Neural progenitor cell (in vitro differentiated cells): Measurements from ENCODE around the gene FARS2. TPM values are rescaled to one million over a fixed set of nuclear protein-coding genes. Genes with fewer than 3 reads are reported as not detected.

Experiments
- DNase-seq: peaks from one replicate; pipeline ENCODE4 v3.0.0-alpha.2; 2016; ENCODE audit warnings: low spot score
- H2AFZ ChIP-seq: fragments of 200-600 bp; sonication (generic); replicated peaks from 2 replicates; pipeline ENCODE4 v1.6.1; 2016; ENCODE audit warnings: antibody characterized with exemption
- H3F3A ChIP-seq: fragments of 200-600 bp; sonication (generic); 2 replicates; pipeline ENCODE4 v1.6.1; 2016; ENCODE audit warnings: antibody characterized with exemption, low read depth
- H3K27ac ChIP-seq: fragments of 200-600 bp; sonication (generic); 2 replicates; pipeline ENCODE4 v1.5.1; 2016; ENCODE audit warnings: mild to moderate bottlenecking
- H3K27me3 ChIP-seq: fragments of 200-600 bp; sonication (generic); 2 replicates; pipeline ENCODE4 v1.6.1; 2016; ENCODE audit warnings: mild to moderate bottlenecking, moderate library complexity
- H3K36me3 ChIP-seq: fragments of 200-600 bp; sonication (generic); 2 replicates; pipeline ENCODE4 v1.5.1; 2016
- H3K4me1 ChIP-seq: fragments of 200-600 bp; sonication (generic); 2 replicates; pipeline ENCODE4 v1.6.1; 2016; ENCODE audit warnings: mixed run types
- H3K4me2 ChIP-seq: fragments of 200-600 bp; sonication (generic); 2 replicates; pipeline ENCODE4 v1.6.1; 2016
- H3K4me3 ChIP-seq: fragments of 200-600 bp; sonication (generic); 2 replicates; pipeline ENCODE4 v1.5.1; 2016
- H3K79me2 ChIP-seq: fragments of 200-600 bp; sonication (generic); 2 replicates; pipeline ENCODE4 v1.6.1; 2016; ENCODE audit warnings: low read depth
- H3K9ac ChIP-seq: fragments of 200-600 bp; sonication (generic); 2 replicates; pipeline ENCODE4 v1.6.1; 2016
- H3K9me3 ChIP-seq: fragments of 200-600 bp; sonication (generic); 2 replicates; pipeline ENCODE4 v1.5.1; 2016; ENCODE audit warnings: low read depth
- H4K20me1 ChIP-seq: fragments of 200-600 bp; sonication (generic); 2 replicates; pipeline ENCODE4 v1.6.1; 2016; ENCODE audit warnings: low read depth
- H3K27ac Mint-ChIP-seq: 3 replicates; pipeline ENCODE4 v1.8.0; 2021; ENCODE audit warnings: mixed read lengths
- H3K27me3 Mint-ChIP-seq: 2 replicates; pipeline ENCODE4 v1.8.0; 2022; ENCODE audit warnings: low read depth, mild to moderate bottlenecking, inconsistent platforms, moderate library complexity, mixed read lengths; ENCODE audit not compliant: insufficient read depth
- H3K36me3 Mint-ChIP-seq: 3 replicates; pipeline ENCODE4 v1.8.0; 2021; ENCODE audit warnings: mixed read lengths
- H3K4me1 Mint-ChIP-seq: 3 replicates; pipeline ENCODE4 v1.8.0; 2021; ENCODE audit warnings: mixed read lengths
- H3K4me3 Mint-ChIP-seq: 3 replicates; pipeline ENCODE4 v1.8.0; 2021; ENCODE audit warnings: mild to moderate bottlenecking, moderate library complexity, mixed read lengths
- H3K9me3 Mint-ChIP-seq: 3 replicates; pipeline ENCODE4 v1.8.0; 2020; ENCODE audit warnings: mixed read lengths
- CTCF ChIP-seq: fragments of 200-600 bp; sonication (generic); IDR thresholded peaks from 2 replicates; pipeline ENCODE4 v1.5.1; 2017; ENCODE audit warnings: antibody characterized with exemption, mild to moderate bottlenecking
- EZH2 ChIP-seq: fragments of 200-600 bp; sonication (generic); IDR thresholded peaks from 2 replicates; pipeline ENCODE4 v1.6.1; 2017; ENCODE audit warnings: antibody characterized with exemption, mild to moderate bottlenecking, moderate library complexity
- EZH2phosphoT487 ChIP-seq: fragments of 200-600 bp; sonication (generic); IDR thresholded peaks from 2 replicates; pipeline ENCODE4 v1.6.1; 2017; ENCODE audit warnings: antibody characterized with exemption
- total RNA-seq: library from RNA; depleted of rRNA; stranded (reverse); fragments of >200 nt; gene quantifications from 2 replicates; pipeline ENCODE4 v1.2.3, GENCODE V29; 2015; ENCODE audit warnings: low replicate concordance

Gene FARS2
- total RNA-seq, 1 donor from 2014 or later = 10.8 TPM

- Histone ChIP-seq H3K4me3 (no peak overlapping the region), H3K27ac (no peak overlapping the region), H3K79me2 (no peaks in the 10 kb centered on the region), H3K9ac (no peak overlapping the region), H3K36me3 (peaks cover 6% of the 10 kb centered on the region), H3K4me2 (no peak overlapping the region), H3F3A (no peaks in the 10 kb centered on the region), H2AFZ (no peak overlapping the region), H3K27me3 (no peaks in the 10 kb centered on the region), H3K4me1 (no peaks in the 10 kb centered on the region), H3K9me3 (peaks cover 10% of the 10 kb centered on the region), H4K20me1 (no peaks in the 10 kb centered on the region)
- Mint-ChIP-seq H3K4me3 (no peak overlapping the region), H3K27ac (no peak overlapping the region), H3K36me3 (peaks cover 22% of the 10 kb centered on the region), H3K27me3 (no peaks in the 10 kb centered on the region), H3K9me3 (peaks cover 27% of the 10 kb centered on the region), H3K4me1 (no peaks in the 10 kb centered on the region)
- TF ChIP-seq CTCF = no peak
- TF ChIP-seq EZH2phosphoT487 = no peak
- no peak for TF ChIP-seq EZH2
- no peak for DNase-seq
These were observed 63.9 kb downstream of the FARS2 start for GRCh38 chr6:5325173-5325572.

GRCh38 chr6:5326022-5326641 lies 64.8 kb downstream of the FARS2 start:
- Histone ChIP-seq H2AFZ (no peak overlapping the region), H3K9ac (no peak overlapping the region), H3K36me3 (peaks cover 6% of the 10 kb centered on the region), H4K20me1 (no peaks in the 10 kb centered on the region), H3K4me2 (no peak overlapping the region), H3F3A (no peaks in the 10 kb centered on the region), H3K79me2 (no peaks in the 10 kb centered on the region), H3K9me3 (peaks cover 10% of the 10 kb centered on the region), H3K4me3 (no peak overlapping the region), H3K4me1 (no peaks in the 10 kb centered on the region), H3K27ac (no peak overlapping the region), H3K27me3 (no peaks in the 10 kb centered on the region)
- Mint-ChIP-seq H3K4me1 (no peaks in the 10 kb centered on the region), H3K27ac (no peak overlapping the region), H3K9me3 (peaks cover 29% of the 10 kb centered on the region), H3K27me3 (no peaks in the 10 kb centered on the region), H3K4me3 (no peak overlapping the region), H3K36me3 (peaks cover 23% of the 10 kb centered on the region)
- DNase-seq = no peak
- TF ChIP-seq EZH2 (no peak), CTCF (no peak), EZH2phosphoT487 (no peak)

- Histone ChIP-seq H2AFZ (no peak overlapping the region), H3K4me1 (no peaks in the 10 kb centered on the region), H3K4me2 (no peak overlapping the region), H3K4me3 (no peak overlapping the region), H3K27ac (no peak overlapping the region), H3F3A (no peaks in the 10 kb centered on the region), H3K9ac (no peak overlapping the region), H3K36me3 (peaks cover 6% of the 10 kb centered on the region), H4K20me1 (no peaks in the 10 kb centered on the region), H3K27me3 (no peaks in the 10 kb centered on the region), H3K9me3 (peaks cover 10% of the 10 kb centered on the region), H3K79me2 (no peaks in the 10 kb centered on the region)
- no peak overlapping the region for H3K27ac Mint-ChIP-seq
- H3K9me3 Mint-ChIP-seq = peaks cover 20% of the 10 kb centered on the region
- H3K27me3 Mint-ChIP-seq = no peaks in the 10 kb centered on the region
- TF ChIP-seq EZH2phosphoT487 = no peak
- TF ChIP-seq CTCF = no peak
- TF ChIP-seq EZH2 = no peak
- H3K4me3 Mint-ChIP-seq = no peak overlapping the region
- H3K4me1 Mint-ChIP-seq = no peaks in the 10 kb centered on the region
- DNase-seq = no peak
- peaks cover 21% of the 10 kb centered on the region for H3K36me3 Mint-ChIP-seq
These were observed 67.5 kb downstream of the FARS2 start for GRCh38 chr6:5328800-5329199.
